Fibroblast of peridontal ligament (primary cell): ENCODE results near the gene PSMB9.

ENCODE experiments used
- DNase-seq: peaks from one replicate; pipeline ENCODE4 v3.0.0-alpha.2; 2010; ENCODE audit errors: extremely low read depth

PSMB9 gene

GRCh38 chr6:32905078-32905477, 51.1 kb downstream of the PSMB9 start:
- DNase-seq, result no peak

GRCh38 chr6:32906539-32906938, 52.5 kb downstream of the PSMB9 start:
- DNase-seq, result peak; percentile 67

- DNase-seq, result no peak
Observed at GRCh38 chr6:32908897-32909296, 54.9 kb downstream of the PSMB9 start.
